OCI-LY3 (cell line): ENCODE data around the gene PPM1A.

Source experiments
- CTCF ChIP-seq: fragments of 200-600, 300-600 bp; sonication (generic); IDR thresholded peaks from 2 replicates; pipeline ENCODE4 v1.5.1; 2014; ENCODE audit warnings: antibody characterized with exemption, low read length, low read depth
- EZH2phosphoT487 ChIP-seq: fragments of 200-600 bp; shearing (Covaris generic); IDR thresholded peaks from 2 replicates; pipeline ENCODE4 v1.6.1; 2018; ENCODE audit warnings: antibody characterized with exemption, mixed run types, low read depth

GRCh38 chr14:60253649-60254048, 4.6 kb downstream of the PPM1A start:
- TF ChIP-seq CTCF (no peak), EZH2phosphoT487 (no peak)
